CD4-positive, alpha-beta T cell treated with Interleukin-15 for 4 hours (primary cell): ENCODE data around the gene ASGR1.

ENCODE experiments used
- DNase-seq: peaks from one replicate; pipeline ENCODE4 v3.0.0-alpha.2; 2020; ENCODE audit warnings: low spot score

The ASGR1 gene

DNA sequence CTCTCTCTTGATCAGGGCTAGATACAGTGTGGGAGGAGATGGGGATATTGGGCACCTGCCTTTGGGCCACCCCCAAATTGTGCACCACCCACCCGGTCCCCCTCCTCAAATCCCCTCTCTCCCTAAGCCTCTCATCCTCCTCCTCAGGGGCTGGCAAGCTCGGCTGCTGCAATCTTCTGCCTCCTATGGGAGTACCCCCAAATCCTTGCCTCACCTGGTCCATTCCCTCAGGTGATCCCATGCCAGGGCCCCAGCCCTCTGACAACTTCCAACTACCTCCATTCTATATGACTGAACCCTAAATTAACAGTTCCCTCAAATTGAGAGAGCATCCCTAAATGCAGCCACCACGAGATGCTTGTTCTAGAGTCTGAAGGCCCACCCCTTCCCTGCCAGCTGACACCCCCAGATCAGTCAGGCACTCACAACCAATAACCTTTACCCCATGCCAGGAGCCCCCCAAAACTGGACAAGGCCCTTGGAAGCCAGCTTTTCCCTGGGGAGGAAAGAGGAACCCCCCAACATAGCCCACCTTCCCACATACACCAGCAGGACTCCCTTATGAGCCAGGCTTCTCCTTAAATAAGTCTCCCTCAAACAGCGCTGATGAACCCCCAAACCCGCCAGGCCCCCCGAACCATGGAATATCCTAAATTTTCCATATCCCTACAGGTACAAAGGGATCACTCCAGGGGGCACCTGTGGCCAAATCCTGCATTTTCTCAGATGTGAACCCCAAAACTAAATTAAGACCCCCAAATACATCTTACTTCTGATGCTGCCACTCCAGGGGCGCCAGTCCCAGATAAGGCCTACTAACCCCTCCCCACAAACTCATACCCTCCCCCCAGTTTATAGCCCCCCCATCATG, 37.3 kb upstream of the ASGR1 start:
- DNase-seq: no peak

- DNase-seq: no peak
These were observed 36.5 kb upstream of the ASGR1 start for GRCh38 chr17:7215652-7216180.

DNA sequence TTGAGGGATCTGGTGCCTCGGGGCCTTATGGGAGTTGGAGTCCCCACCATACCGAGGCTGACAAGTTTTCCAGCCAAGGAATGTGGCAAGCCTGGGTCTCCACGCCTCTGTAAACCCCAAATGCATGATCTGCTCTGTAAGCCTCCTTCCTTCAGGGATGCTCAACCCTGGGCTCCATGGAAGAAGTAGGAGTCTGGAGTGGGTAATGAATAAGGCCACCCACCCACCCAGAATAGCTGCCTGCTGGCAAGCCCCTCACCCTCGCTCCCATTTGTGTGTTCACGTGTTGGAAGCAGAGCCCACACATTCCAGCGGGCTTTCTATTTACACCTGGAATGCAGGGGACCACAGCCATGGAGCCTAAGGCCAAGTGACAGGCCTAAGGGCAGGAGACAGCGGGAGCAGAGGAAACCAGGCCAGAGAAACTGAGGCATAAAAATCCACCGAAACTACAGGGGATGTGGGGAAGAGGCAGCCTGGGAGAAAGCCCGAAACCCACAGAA, 36.0 kb upstream of the ASGR1 start:
- DNase-seq: no peak

GRCh38 chr17:7214300-7215135, 35.3 kb upstream of the ASGR1 start:
- DNase-seq: peak; percentile 100

- peak; percentile 87 for DNase-seq
These were observed 34.7 kb upstream of the ASGR1 start for GRCh38 chr17:7213895-7214299.

GRCh38 chr17:7211491-7212273, 32.5 kb upstream of the ASGR1 start:
- DNase-seq: no peak

GRCh38 chr17:7208754-7209460, 29.7 kb upstream of the ASGR1 start:
- no peak for DNase-seq

- no peak for DNase-seq
These were observed 28.9 kb upstream of the ASGR1 start for GRCh38 chr17:7208027-7208571.

- DNase-seq: no peak
These were observed 28.2 kb upstream of the ASGR1 start for GRCh38 chr17:7207120-7208001.

GRCh38 chr17:7205561-7205960, 26.4 kb upstream of the ASGR1 start:
- DNase-seq: no peak

GRCh38 chr17:7204828-7205461, 25.8 kb upstream of the ASGR1 start:
- DNase-seq: peak; percentile 98

DNA sequence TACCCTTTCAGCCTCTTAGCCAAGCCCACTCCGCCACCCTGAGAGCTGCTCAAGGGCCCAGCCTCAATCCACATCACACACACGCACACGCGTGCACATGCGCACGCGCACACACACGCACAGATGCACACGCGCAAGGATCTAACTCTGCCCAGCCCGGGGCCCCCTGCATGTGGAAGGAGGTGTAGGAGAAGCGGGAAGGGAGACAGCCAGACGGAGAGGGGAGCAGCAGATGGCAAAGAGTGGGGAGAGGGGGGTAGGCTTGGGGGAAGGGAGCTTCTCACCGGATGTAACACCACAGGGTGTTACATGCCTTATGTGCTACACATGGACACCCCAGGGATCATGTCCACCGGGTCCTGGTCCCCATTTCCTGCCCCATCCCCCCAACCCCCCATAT, 25.2 kb upstream of the ASGR1 start:
- DNase-seq: no peak

GRCh38 chr17:7203391-7203790, 24.2 kb upstream of the ASGR1 start:
- no peak for DNase-seq

DNA sequence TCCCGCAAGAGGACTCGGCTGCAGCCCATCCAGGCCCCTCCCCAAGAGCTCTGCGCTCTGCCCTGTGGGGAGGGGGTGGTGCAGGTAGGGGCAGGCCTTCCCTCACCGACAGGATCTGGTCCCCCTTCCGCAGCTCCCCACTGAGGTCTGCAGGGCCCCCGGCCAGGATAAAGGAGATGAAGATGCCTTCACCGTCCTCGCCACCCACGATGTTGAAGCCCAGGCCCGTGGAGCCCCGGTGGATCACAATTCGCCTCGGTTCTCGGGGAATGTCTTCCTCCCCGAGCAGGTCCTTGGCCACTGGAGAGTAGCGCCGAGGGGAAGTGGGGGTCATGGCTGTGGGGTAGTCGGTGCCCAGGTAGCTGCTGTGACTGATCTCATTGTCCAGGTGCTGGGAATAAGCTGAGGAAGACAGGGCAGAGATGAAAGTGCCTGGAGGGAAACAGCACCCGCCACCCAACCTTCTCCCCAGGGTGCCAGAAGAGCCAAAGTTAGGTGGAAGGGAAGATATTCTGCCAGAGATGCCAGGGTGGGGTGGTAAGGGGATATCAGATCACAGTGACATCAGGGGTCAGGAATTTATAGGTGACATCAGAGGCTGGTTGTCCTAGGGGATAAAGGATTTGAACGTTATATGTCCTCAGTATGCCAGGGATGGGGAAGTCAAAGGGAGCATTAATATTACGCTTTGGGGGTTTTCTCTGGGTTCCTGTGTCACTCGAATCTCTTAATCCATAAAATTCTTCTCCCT, 17.7 kb upstream of the ASGR1 start:
- no peak for DNase-seq

DNA sequence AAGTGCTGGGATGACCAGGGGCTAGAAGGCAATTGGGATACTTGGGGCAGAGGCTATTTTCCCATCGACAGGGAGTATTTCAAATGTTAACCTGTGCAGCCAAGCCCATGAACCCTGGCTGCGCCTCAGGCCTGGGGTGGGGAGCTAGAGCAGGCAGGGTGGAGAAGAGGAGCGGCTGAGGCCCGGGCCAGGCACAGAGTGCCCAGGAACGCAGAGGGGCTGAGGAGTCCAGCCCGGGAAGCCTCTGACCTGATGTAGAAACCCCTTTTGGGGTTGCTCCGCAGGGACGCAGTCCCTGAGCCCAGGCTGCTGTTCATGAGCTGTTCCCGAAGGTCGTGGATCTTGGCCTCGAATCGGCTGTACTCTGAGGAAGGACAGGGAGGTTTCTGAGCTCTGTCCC, 16.8 kb upstream of the ASGR1 start:
- no peak for DNase-seq

GRCh38 chr17:7192271-7192937, 13.2 kb upstream of the ASGR1 start:
- no peak for DNase-seq

- peak; percentile 14 for DNase-seq
These were observed 12.6 kb upstream of the ASGR1 start for GRCh38 chr17:7191571-7192270.
